Glutamatergic neuron (in vitro differentiated cells): Measurements from ENCODE around the gene EFEMP1. TPM values are rescaled to one million over a fixed set of nuclear protein-coding genes. Genes with fewer than 3 reads are reported as not detected.

Experiments used
- DNase-seq: peaks from one replicate; pipeline ENCODE4 v3.0.0; 2022
- H3K27ac Mint-ChIP-seq: one replicate; pipeline ENCODE4 v1.8.0; 2020; ENCODE audit warnings: mild to moderate bottlenecking, mixed read lengths, inconsistent platforms; ENCODE audit not compliant: unreplicated experiment
- H3K27me3 Mint-ChIP-seq: one replicate; pipeline ENCODE4 v1.8.0; 2020; ENCODE audit warnings: mild to moderate bottlenecking, moderate library complexity, mixed read lengths, inconsistent platforms; ENCODE audit not compliant: unreplicated experiment
- H3K36me3 Mint-ChIP-seq: one replicate; pipeline ENCODE4 v1.8.0; 2020; ENCODE audit warnings: mild to moderate bottlenecking, mixed read lengths, inconsistent platforms; ENCODE audit not compliant: unreplicated experiment
- H3K4me1 Mint-ChIP-seq: one replicate; pipeline ENCODE4 v1.8.0; 2020; ENCODE audit warnings: mild to moderate bottlenecking, low read depth, mixed read lengths, inconsistent platforms; ENCODE audit not compliant: unreplicated experiment
- H3K4me3 Mint-ChIP-seq: one replicate; pipeline ENCODE4 v1.8.0; 2020; ENCODE audit warnings: mild to moderate bottlenecking, mixed read lengths, inconsistent platforms; ENCODE audit not compliant: unreplicated experiment
- H3K9me3 Mint-ChIP-seq: one replicate; pipeline ENCODE4 v1.8.0; 2020; ENCODE audit warnings: mild to moderate bottlenecking, moderate library complexity, mixed read lengths, inconsistent platforms; ENCODE audit not compliant: unreplicated experiment
- total RNA-seq: library from RNA; stranded (reverse); fragmentation: NEBNext Ultra II Directional; extraction: Animal tissue kit (Norgen Biotek cat#: 25700); gene quantifications from one replicate; pipeline ENCODE4 v1.2.1, GENCODE V29; 2021; ENCODE audit not compliant: unreplicated experiment
- TF ChIP-seq, protein P1 (sequence below): fragments of 200-600 bp; sonication (generic); IDR thresholded peaks from one replicate; pipeline ENCODE4 v1.5.0; 2021; ENCODE audit not compliant: partially characterized antibody, unreplicated experiment

The EFEMP1 gene
- total RNA-seq, 1 donor from 2014 or later = 1.2 TPM

DNA sequence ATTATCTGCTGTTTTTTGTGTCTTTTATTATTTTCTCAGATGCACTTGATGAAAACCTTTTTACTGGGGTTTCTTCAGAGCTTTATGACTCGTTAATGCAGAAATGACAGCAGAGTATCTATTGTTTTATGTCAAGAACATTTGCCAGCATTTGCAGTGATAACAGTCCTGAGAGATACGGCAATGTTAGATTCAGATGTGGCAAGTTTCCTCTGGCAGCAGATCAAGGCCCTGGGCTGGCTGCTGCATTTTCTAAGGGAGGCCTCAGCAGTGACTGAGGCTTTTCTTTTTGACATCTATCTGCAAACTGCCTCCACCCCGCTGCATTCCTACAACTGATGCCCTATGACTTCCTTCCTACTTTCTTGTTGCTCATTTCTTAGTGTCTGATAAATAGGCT, 40.2 kb downstream of the EFEMP1 start:
- no peaks in the 10 kb centered on the region for H3K36me3 Mint-ChIP-seq

GRCh38 chr2:55882954-55883353, 40.6 kb downstream of the EFEMP1 start:
- no peak overlapping the region for H3K27ac Mint-ChIP-seq
- no peak for DNase-seq
- H3K4me3 Mint-ChIP-seq = no peak overlapping the region
- H3K4me1 Mint-ChIP-seq = peaks cover 3% of the 10 kb centered on the region
- TF ChIP-seq, protein P1, sequence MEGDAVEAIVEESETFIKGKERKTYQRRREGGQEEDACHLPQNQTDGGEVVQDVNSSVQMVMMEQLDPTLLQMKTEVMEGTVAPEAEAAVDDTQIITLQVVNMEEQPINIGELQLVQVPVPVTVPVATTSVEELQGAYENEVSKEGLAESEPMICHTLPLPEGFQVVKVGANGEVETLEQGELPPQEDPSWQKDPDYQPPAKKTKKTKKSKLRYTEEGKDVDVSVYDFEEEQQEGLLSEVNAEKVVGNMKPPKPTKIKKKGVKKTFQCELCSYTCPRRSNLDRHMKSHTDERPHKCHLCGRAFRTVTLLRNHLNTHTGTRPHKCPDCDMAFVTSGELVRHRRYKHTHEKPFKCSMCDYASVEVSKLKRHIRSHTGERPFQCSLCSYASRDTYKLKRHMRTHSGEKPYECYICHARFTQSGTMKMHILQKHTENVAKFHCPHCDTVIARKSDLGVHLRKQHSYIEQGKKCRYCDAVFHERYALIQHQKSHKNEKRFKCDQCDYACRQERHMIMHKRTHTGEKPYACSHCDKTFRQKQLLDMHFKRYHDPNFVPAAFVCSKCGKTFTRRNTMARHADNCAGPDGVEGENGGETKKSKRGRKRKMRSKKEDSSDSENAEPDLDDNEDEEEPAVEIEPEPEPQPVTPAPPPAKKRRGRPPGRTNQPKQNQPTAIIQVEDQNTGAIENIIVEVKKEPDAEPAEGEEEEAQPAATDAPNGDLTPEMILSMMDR = no peak
- H3K27me3 Mint-ChIP-seq = no peaks in the 10 kb centered on the region
- H3K9me3 Mint-ChIP-seq = peaks cover 2% of the 10 kb centered on the region
- H3K36me3 Mint-ChIP-seq = no peaks in the 10 kb centered on the region

More for the DNA sequence above, 40.2 kb downstream of the EFEMP1 start:
- Mint-ChIP-seq H3K4me3 (no peak overlapping the region), H3K27ac (no peak overlapping the region), H3K4me1 (peaks cover 3% of the 10 kb centered on the region), H3K27me3 (no peaks in the 10 kb centered on the region), H3K9me3 (peaks cover 2% of the 10 kb centered on the region)
- TF ChIP-seq, protein P1 = no peak
- DNase-seq = no peak

DNA sequence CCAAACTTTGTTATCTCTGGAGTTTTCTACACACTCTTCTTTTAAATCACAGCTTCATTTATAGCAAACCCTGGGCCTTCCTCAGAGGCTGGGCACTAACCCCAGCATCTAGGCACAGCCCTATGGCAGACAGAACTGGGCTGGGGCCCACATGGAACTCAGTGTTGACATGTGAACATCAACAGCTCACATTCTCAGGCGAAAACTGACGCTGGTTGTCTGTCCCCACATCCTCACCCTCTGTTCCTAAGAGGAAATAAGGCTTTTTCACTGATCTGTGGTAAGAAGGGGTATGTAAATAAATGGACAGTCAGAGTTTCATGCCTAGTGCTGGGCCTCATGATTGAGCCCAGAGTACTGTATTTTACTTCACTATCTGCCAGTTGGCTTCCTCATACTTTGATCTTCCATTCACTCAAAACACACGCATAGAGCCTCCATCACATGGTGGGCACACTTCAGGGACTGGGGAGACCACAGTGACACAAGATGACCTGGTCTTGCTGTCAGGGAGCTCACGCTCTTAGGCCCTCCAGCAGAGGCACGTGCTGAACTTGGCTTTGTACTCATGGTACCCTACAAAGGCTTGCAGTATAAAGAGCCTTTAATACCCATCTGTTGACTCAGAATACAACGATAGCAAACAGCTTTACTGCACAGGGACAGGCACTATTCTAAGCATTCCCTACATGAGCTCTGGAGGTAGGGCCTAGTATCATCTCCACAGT, 43.0 kb downstream of the EFEMP1 start:
- TF ChIP-seq, protein P1 = no peak
- Mint-ChIP-seq H3K27me3 (no peaks in the 10 kb centered on the region), H3K9me3 (peaks cover 2% of the 10 kb centered on the region), H3K36me3 (no peaks in the 10 kb centered on the region), H3K4me3 (no peak overlapping the region), H3K27ac (no peak overlapping the region), H3K4me1 (no peaks in the 10 kb centered on the region)
- no peak for DNase-seq

GRCh38 chr2:55879976-55880375, 43.6 kb downstream of the EFEMP1 start:
- Mint-ChIP-seq H3K4me3 (no peak overlapping the region), H3K27ac (no peak overlapping the region), H3K36me3 (no peaks in the 10 kb centered on the region), H3K9me3 (peaks cover 2% of the 10 kb centered on the region), H3K4me1 (no peaks in the 10 kb centered on the region), H3K27me3 (no peaks in the 10 kb centered on the region)
- no peak for DNase-seq
- TF ChIP-seq, protein P1 = no peak

GRCh38 chr2:55877087-55877436, 46.5 kb downstream of the EFEMP1 start:
- DNase-seq = no peak
- Mint-ChIP-seq H3K9me3 (no peaks in the 10 kb centered on the region), H3K36me3 (no peaks in the 10 kb centered on the region), H3K27me3 (no peaks in the 10 kb centered on the region), H3K4me1 (no peaks in the 10 kb centered on the region), H3K4me3 (no peak overlapping the region), H3K27ac (no peak overlapping the region)
- TF ChIP-seq, protein P1 = no peak
